ENCODE results near the gene PLCB3. TPM values are rescaled to one million over a fixed set of nuclear protein-coding genes. Genes with fewer than 3 reads are reported as not detected.
A peak's percentile ranks its signal among the peaks of the same experiment; 100 is the strongest.

PLCB3 gene
- total RNA-seq, 1 donor from 2014 or later: 34.9 TPM

DNA sequence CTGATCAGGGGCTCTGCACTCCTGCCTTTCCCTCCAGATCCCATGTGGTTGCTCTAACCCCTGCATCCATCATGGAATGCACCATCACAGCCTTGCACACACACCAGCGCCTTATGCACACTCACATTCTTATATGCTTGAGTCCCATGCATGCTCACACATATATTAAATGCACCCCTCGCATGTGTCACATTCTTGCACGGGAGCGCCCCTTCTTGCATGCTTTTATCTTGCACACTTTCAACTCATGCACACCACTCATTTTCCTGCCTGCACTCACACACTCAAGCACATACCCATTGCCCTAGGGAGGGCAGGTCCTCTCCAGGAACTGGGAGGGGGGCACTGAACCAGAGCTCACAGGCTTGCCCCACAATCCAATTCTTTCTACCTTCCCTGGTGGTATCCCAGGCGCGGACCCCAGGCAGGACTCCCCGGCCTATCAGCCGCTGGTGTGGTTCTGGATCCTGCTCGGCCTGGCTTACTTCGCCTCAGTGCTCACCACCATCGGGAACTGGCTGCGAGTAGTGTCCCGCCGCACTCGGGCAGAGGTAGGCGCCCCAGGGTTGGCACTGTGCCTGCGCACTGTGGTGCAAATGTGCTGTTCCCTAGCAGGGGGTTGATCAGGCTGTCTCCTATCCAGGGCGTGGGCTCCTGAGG, 46.5 kb downstream of the PLCB3 start:
- Mint-ChIP-seq H3K4me1 (peaks cover 11% of the 10 kb centered on the region), H3K27ac (no peak overlapping the region), H3K9me3 (no peaks in the 10 kb centered on the region), H3K4me3 (no peak overlapping the region), H3K27me3 (ENCODE audit: low read depth) (peaks cover 92% of the 10 kb centered on the region), H3K36me3 (no peaks in the 10 kb centered on the region)
- TF ChIP-seq, protein P1, sequence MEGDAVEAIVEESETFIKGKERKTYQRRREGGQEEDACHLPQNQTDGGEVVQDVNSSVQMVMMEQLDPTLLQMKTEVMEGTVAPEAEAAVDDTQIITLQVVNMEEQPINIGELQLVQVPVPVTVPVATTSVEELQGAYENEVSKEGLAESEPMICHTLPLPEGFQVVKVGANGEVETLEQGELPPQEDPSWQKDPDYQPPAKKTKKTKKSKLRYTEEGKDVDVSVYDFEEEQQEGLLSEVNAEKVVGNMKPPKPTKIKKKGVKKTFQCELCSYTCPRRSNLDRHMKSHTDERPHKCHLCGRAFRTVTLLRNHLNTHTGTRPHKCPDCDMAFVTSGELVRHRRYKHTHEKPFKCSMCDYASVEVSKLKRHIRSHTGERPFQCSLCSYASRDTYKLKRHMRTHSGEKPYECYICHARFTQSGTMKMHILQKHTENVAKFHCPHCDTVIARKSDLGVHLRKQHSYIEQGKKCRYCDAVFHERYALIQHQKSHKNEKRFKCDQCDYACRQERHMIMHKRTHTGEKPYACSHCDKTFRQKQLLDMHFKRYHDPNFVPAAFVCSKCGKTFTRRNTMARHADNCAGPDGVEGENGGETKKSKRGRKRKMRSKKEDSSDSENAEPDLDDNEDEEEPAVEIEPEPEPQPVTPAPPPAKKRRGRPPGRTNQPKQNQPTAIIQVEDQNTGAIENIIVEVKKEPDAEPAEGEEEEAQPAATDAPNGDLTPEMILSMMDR (IDR thresholded peaks at IDR 0.05; ENCODE audit: unreplicated experiment): no peak
- DNase-seq (ENCODE audit: low spot score in 2 of 2, unreplicated experiment in 2 of 2): no peak

GRCh38 chr11:64298966-64299846, 47.9 kb downstream of the PLCB3 start:
- peak in 1 of 2 experiments; percentile 45 for DNase-seq (ENCODE audit: low spot score in 2 of 2, unreplicated experiment in 2 of 2)
- no peak overlapping the region for H3K27ac Mint-ChIP-seq
- peaks cover 81% of the 10 kb centered on the region for H3K27me3 Mint-ChIP-seq (ENCODE audit: low read depth)
- peaks cover 12% of the 10 kb centered on the region for H3K4me1 Mint-ChIP-seq
- TF ChIP-seq, protein P1 (IDR thresholded peaks at IDR 0.05; ENCODE audit: unreplicated experiment): no peak
- no peaks in the 10 kb centered on the region for H3K9me3 Mint-ChIP-seq
- H3K36me3 Mint-ChIP-seq: no peaks in the 10 kb centered on the region
- H3K4me3 Mint-ChIP-seq: peak overlapping the region; percentile 46

GRCh38 chr11:64299847-64300648, 48.7 kb downstream of the PLCB3 start, which contains the start of gene CATSPERZ:
Gene CATSPERZ (plus strand): TSS chr11:64300358. CDS start chr11:64300411, 53 bp downstream.
- Mint-ChIP-seq H3K4me1 (peaks cover 14% of the 10 kb centered on the region), H3K27me3 (ENCODE audit: low read depth) (peaks cover 74% of the 10 kb centered on the region), H3K36me3 (no peaks in the 10 kb centered on the region), H3K27ac (no peak within 1 kb of the TSS), H3K9me3 (no peaks in the 10 kb centered on the region), H3K4me3 (peak within 1 kb of the TSS; percentile 50)
- TF ChIP-seq, protein P1 (IDR thresholded peaks at IDR 0.05; ENCODE audit: unreplicated experiment): no peak
- no peak for DNase-seq (ENCODE audit: low spot score in 2 of 2, unreplicated experiment in 2 of 2)

- Mint-ChIP-seq H3K27me3 (ENCODE audit: low read depth) (peaks cover 40% of the 10 kb centered on the region), H3K4me1 (peaks cover 22% of the 10 kb centered on the region), H3K36me3 (peaks cover 2% of the 10 kb centered on the region), H3K9me3 (no peaks in the 10 kb centered on the region), H3K27ac (no peak overlapping the region), H3K4me3 (no peak overlapping the region)
- DNase-seq (ENCODE audit: low spot score in 2 of 2, unreplicated experiment in 2 of 2): no peak
- TF ChIP-seq, protein P1 (IDR thresholded peaks at IDR 0.05; ENCODE audit: unreplicated experiment): no peak
Observed at GRCh38 chr11:64303109-64304031, 52.0 kb downstream of the PLCB3 start.

DNA sequence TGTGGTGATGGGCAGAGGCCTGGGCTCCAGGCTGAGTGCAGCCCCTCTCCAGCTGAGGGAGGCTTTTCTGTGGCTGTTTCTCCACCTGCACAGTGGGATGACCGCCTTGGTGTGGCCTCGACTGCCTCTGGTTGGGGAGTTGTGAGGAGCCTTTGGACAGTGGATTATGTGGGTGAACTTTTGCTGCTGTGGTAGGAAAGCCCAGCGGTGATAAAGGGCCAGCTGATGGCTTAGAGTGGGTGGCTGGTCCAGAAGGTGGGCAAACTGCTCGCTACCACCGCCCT, 52.6 kb downstream of the PLCB3 start:
- H3K27me3 Mint-ChIP-seq (ENCODE audit: low read depth): peaks cover 34% of the 10 kb centered on the region
- no peaks in the 10 kb centered on the region for H3K9me3 Mint-ChIP-seq
- H3K4me3 Mint-ChIP-seq: peak overlapping the region; percentile 84
- no peak for DNase-seq (ENCODE audit: low spot score in 2 of 2, unreplicated experiment in 2 of 2)
- H3K27ac Mint-ChIP-seq: no peak overlapping the region
- H3K36me3 Mint-ChIP-seq: peaks cover 2% of the 10 kb centered on the region
- H3K4me1 Mint-ChIP-seq: peaks cover 22% of the 10 kb centered on the region
- TF ChIP-seq, protein P1 (IDR thresholded peaks at IDR 0.05; ENCODE audit: unreplicated experiment): no peak
